HepG2 (cell line): ENCODE measurements around the gene PITX3. TPM values are rescaled to one million over a fixed set of nuclear protein-coding genes. Genes with fewer than 3 reads are reported as not detected.
A peak's percentile ranks its signal among the peaks of the same experiment; 100 is the strongest.

Experiments
- JUNB ChIP-seq: sonication (generic); formaldehyde crosslinking; IDR thresholded peaks from 2 replicates; pipeline ENCODE4 v1.8.0; 2022; ENCODE audit warnings: missing genetic modification reagents, mild to moderate bottlenecking, borderline replicate concordance
- PCBP1 ChIP-seq: fragments of 200-400 bp; formaldehyde crosslinking; IDR thresholded peaks from 2 replicates; pipeline ENCODE4 v1.6.1; 2017; ENCODE audit warnings: mild to moderate bottlenecking, low read depth, low read length, borderline replicate concordance
- REL ChIP-seq: sonication (generic); formaldehyde crosslinking; conservative IDR thresholded peaks from 2 replicates; pipeline ENCODE4 v1.8.0; 2022; ENCODE audit warnings: mild to moderate bottlenecking, missing genetic modification reagents, moderate library complexity
- RFX5 ChIP-seq: IDR thresholded peaks from 2 replicates; pipeline ENCODE4 v1.6.1; 2011; ENCODE audit warnings: low read depth, low read length, improper control_type of control experiment
- SMC3 ChIP-seq: IDR thresholded peaks from 2 replicates; pipeline ENCODE4 v1.6.1; 2011; ENCODE audit warnings: low read length, improper control_type of control experiment
- SOX13 ChIP-seq, 3 experiments: fragments of 450-650 bp in 1 of 3; sonication (generic) in 1 of 3; formaldehyde crosslinking in 1 of 3; IDR thresholded peaks in 2 of 3; conservative IDR thresholded peaks in 1 of 3; 2 replicates each; pipeline versions ENCODE4 v1.5.0 to v1.6.1; 2016 to 2020; ENCODE audit warnings: antibody characterized with exemption in 1 of 3, mild to moderate bottlenecking in 1 of 3, missing compliant biosample characterization in 1 of 3, missing genetic modification reagents in 1 of 3, moderate library complexity in 1 of 3
- YEATS4 ChIP-seq: sonication (generic); formaldehyde crosslinking; IDR thresholded peaks from 2 replicates; pipeline ENCODE4 v1.4.0; 2020; ENCODE audit warnings: missing genetic modification reagents, borderline replicate concordance
- ZNF124 ChIP-seq: sonication (generic); formaldehyde crosslinking; IDR thresholded peaks from 2 replicates; pipeline ENCODE4 v1.4.0; 2020; ENCODE audit warnings: missing genetic modification reagents
- ZNF329 ChIP-seq: sonication (generic); formaldehyde crosslinking; IDR thresholded peaks from 2 replicates; pipeline ENCODE4 v1.9.0; 2021; ENCODE audit warnings: low read depth, mild to moderate bottlenecking, missing genetic modification reagents
- ZNF547 ChIP-seq: sonication (generic); formaldehyde crosslinking; IDR thresholded peaks from 2 replicates; pipeline ENCODE4 v1.5.1; 2020; ENCODE audit warnings: mild to moderate bottlenecking, missing genetic modification reagents
- ZNF7 ChIP-seq: IDR thresholded peaks from 2 replicates; pipeline ENCODE4 v1.6.1; 2016; ENCODE audit warnings: missing biosample characterization, missing genetic modification reagents
- ZNF747 ChIP-seq: sonication (generic); formaldehyde crosslinking; IDR thresholded peaks from 2 replicates; pipeline ENCODE4 v1.8.1; 2023; ENCODE audit warnings: missing genetic modification reagents, mild to moderate bottlenecking, borderline replicate concordance
- ZNF777 ChIP-seq: sonication (generic); formaldehyde crosslinking; IDR thresholded peaks from 2 replicates; pipeline ENCODE4 v1.4.0; 2020; ENCODE audit warnings: missing genetic modification reagents
- polyA plus RNA-seq, 8 experiments: library from polyadenylated mRNA; depleted of rRNA in 3 of 8; stranded (reverse) in 7 of 8; unstranded in 1 of 8; fragments of >200 nt; fragmentation: Illumina TruSeq in 4 of 8; extraction: Trizol in 4 of 8; gene quantifications; 2 replicates each; pipeline versions ENCODE4 v1.2.1 to v1.2.3, GENCODE V29; 2011 to 2016; ENCODE audit warnings: low read depth in 4 of 8, missing spikeins in 1 of 8, mixed read lengths in 1 of 8; ENCODE audit not compliant: insufficient read depth in 1 of 8
- total RNA-seq, 5 experiments: library from RNA; depleted of rRNA; stranded (reverse); fragments of >200 nt; fragmentation: Illumina TruSeq; extraction: Trizol; gene quantifications; 2 replicates each; pipeline ENCODE4 v1.2.3, GENCODE V29; 2016; ENCODE audit warnings: low read depth in 1 of 5
- TF ChIP-seq, protein P1 (sequence below): sonication (generic); formaldehyde crosslinking; IDR thresholded peaks from 2 replicates; pipeline ENCODE4 v1.5.1; 2020; ENCODE audit warnings: mild to moderate bottlenecking, moderate library complexity, missing genetic modification reagents
- TF ChIP-seq, protein P2 (sequence below): sonication (generic); formaldehyde crosslinking; IDR thresholded peaks from 2 replicates; pipeline ENCODE4 v1.4.0; 2020; ENCODE audit warnings: missing genetic modification reagents
- TF ChIP-seq, protein P3 (sequence below): sonication (generic); formaldehyde crosslinking; IDR thresholded peaks from 2 replicates; pipeline ENCODE4 v1.9.0; 2021; ENCODE audit warnings: missing genetic modification reagents, borderline replicate concordance
- TF ChIP-seq, protein P4 (sequence below): sonication (generic); formaldehyde crosslinking; IDR thresholded peaks from 2 replicates; pipeline ENCODE4 v1.9.0; 2021; ENCODE audit warnings: missing genetic modification reagents, mild to moderate bottlenecking, borderline replicate concordance
- TF ChIP-seq, protein P5 (sequence below): sonication (generic); formaldehyde crosslinking; IDR thresholded peaks from 2 replicates; pipeline ENCODE4 v1.8.1; 2023; ENCODE audit warnings: mild to moderate bottlenecking, missing genetic modification reagents

Gene PITX3
- total and polyA plus RNA-seq, 2 of the 13 experiments (the other 11 are each of a cell fraction or from before 2014, with no cell fraction given) = not detected

DNA sequence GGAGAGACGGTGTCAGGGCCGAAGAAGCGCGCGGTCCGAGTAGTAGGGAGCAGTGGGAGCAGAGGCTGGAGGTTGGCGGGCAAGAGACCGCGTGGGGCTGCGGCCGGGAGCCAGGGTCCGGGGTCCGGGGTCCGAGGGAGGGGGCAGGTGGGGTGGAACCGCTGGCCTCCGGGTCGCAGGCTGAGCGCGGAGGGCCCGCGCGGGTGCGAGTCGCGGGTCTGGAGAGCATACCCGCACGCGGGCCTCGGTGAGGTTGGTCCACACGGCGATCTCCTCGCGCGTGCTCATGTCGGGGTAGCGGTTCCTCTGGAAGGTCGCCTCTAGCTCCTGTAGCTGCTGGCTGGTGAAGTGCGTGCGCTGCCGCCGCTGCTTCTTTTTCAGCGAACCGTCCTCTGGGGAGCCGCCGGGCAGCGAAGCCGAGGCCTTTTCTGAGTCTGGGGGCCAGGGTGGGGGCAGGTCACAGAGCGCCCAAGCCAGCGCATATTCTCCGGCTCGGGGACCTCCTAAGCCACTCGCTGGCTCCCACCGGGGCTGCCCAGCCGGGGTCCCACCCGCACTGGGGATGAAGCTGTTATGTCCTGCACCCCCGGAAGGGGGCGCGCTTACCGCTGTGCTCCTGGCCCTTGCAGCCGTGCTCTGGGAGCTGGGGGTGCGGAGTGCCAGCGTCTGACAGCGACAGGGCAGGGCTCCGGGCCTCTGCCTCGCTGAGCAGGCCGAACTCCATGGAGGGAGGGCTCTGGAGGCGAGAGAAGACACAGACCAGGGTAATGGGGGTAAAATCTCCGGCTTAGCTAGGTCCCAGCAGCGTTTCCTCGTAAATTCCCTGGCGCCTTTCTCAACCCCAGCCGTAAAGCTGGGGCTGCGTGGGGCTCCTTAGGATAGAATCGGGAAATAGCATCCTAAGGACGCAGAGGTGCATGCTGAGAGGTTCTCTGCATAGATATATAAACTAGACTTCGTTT, 9.7 kb downstream of the PITX3 start (continued):
- no peak for TF ChIP-seq REL (CRISPR knock-in tag)
- no peak for TF ChIP-seq SOX13 (IDR thresholded peaks at IDR 0.05)
- TF ChIP-seq SOX13 (CRISPR knock-in tag; conservative IDR thresholded peaks at IDR 0.05 in 1 of 2, IDR thresholded peaks at IDR 0.05 in 1 of 2) = no peak
- TF ChIP-seq, protein P1, sequence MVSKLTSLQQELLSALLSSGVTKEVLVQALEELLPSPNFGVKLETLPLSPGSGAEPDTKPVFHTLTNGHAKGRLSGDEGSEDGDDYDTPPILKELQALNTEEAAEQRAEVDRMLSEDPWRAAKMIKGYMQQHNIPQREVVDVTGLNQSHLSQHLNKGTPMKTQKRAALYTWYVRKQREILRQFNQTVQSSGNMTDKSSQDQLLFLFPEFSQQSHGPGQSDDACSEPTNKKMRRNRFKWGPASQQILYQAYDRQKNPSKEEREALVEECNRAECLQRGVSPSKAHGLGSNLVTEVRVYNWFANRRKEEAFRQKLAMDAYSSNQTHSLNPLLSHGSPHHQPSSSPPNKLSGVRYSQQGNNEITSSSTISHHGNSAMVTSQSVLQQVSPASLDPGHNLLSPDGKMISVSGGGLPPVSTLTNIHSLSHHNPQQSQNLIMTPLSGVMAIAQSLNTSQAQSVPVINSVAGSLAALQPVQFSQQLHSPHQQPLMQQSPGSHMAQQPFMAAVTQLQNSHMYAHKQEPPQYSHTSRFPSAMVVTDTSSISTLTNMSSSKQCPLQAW (CRISPR knock-in tag) = no peak
- TF ChIP-seq ZNF7 (CRISPR knock-in tag) = no peak
- TF ChIP-seq, protein P2, sequence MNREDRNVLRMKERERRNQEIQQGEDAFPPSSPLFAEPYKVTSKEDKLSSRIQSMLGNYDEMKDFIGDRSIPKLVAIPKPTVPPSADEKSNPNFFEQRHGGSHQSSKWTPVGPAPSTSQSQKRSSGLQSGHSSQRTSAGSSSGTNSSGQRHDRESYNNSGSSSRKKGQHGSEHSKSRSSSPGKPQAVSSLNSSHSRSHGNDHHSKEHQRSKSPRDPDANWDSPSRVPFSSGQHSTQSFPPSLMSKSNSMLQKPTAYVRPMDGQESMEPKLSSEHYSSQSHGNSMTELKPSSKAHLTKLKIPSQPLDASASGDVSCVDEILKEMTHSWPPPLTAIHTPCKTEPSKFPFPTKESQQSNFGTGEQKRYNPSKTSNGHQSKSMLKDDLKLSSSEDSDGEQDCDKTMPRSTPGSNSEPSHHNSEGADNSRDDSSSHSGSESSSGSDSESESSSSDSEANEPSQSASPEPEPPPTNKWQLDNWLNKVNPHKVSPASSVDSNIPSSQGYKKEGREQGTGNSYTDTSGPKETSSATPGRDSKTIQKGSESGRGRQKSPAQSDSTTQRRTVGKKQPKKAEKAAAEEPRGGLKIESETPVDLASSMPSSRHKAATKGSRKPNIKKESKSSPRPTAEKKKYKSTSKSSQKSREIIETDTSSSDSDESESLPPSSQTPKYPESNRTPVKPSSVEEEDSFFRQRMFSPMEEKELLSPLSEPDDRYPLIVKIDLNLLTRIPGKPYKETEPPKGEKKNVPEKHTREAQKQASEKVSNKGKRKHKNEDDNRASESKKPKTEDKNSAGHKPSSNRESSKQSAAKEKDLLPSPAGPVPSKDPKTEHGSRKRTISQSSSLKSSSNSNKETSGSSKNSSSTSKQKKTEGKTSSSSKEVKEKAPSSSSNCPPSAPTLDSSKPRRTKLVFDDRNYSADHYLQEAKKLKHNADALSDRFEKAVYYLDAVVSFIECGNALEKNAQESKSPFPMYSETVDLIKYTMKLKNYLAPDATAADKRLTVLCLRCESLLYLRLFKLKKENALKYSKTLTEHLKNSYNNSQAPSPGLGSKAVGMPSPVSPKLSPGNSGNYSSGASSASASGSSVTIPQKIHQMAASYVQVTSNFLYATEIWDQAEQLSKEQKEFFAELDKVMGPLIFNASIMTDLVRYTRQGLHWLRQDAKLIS = no peak
- TF ChIP-seq SMC3 = no peak
- no peak for TF ChIP-seq JUNB (CRISPR knock-in tag)
- TF ChIP-seq, protein P3, sequence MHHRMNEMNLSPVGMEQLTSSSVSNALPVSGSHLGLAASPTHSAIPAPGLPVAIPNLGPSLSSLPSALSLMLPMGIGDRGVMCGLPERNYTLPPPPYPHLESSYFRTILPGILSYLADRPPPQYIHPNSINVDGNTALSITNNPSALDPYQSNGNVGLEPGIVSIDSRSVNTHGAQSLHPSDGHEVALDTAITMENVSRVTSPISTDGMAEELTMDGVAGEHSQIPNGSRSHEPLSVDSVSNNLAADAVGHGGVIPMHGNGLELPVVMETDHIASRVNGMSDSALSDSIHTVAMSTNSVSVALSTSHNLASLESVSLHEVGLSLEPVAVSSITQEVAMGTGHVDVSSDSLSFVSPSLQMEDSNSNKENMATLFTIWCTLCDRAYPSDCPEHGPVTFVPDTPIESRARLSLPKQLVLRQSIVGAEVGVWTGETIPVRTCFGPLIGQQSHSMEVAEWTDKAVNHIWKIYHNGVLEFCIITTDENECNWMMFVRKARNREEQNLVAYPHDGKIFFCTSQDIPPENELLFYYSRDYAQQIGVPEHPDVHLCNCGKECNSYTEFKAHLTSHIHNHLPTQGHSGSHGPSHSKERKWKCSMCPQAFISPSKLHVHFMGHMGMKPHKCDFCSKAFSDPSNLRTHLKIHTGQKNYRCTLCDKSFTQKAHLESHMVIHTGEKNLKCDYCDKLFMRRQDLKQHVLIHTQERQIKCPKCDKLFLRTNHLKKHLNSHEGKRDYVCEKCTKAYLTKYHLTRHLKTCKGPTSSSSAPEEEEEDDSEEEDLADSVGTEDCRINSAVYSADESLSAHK (CRISPR knock-in tag) = no peak
- TF ChIP-seq ZNF747 (CRISPR knock-in tag) = no peak
- TF ChIP-seq, protein P4, sequence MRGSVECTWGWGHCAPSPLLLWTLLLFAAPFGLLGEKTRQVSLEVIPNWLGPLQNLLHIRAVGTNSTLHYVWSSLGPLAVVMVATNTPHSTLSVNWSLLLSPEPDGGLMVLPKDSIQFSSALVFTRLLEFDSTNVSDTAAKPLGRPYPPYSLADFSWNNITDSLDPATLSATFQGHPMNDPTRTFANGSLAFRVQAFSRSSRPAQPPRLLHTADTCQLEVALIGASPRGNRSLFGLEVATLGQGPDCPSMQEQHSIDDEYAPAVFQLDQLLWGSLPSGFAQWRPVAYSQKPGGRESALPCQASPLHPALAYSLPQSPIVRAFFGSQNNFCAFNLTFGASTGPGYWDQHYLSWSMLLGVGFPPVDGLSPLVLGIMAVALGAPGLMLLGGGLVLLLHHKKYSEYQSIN (CRISPR knock-in tag) = no peak
- TF ChIP-seq ZNF547 (CRISPR knock-in tag) = peak; percentile 70; the same call in 1 of the 2 replicates
- TF ChIP-seq ZNF777 (CRISPR knock-in tag) = peak; percentile 57; the same call in 1 of the 2 replicates
- TF ChIP-seq RFX5 = no peak
- TF ChIP-seq, protein P5, sequence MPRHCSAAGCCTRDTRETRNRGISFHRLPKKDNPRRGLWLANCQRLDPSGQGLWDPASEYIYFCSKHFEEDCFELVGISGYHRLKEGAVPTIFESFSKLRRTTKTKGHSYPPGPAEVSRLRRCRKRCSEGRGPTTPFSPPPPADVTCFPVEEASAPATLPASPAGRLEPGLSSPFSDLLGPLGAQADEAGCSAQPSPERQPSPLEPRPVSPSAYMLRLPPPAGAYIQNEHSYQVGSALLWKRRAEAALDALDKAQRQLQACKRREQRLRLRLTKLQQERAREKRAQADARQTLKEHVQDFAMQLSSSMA = no peak
- TF ChIP-seq ZNF329 = no peak
- TF ChIP-seq PCBP1 = no peak
- no peak for TF ChIP-seq ZNF124 (CRISPR knock-in tag)
- TF ChIP-seq YEATS4 = no peak
